Measurements from ENCODE around the gene TEX11.

The TEX11 gene

GRCh38 chrX:70496491-70496890 is 412.0 kb downstream of the TEX11 start:
- no peak for DNase-seq (ENCODE audit: low spot score)

DNA sequence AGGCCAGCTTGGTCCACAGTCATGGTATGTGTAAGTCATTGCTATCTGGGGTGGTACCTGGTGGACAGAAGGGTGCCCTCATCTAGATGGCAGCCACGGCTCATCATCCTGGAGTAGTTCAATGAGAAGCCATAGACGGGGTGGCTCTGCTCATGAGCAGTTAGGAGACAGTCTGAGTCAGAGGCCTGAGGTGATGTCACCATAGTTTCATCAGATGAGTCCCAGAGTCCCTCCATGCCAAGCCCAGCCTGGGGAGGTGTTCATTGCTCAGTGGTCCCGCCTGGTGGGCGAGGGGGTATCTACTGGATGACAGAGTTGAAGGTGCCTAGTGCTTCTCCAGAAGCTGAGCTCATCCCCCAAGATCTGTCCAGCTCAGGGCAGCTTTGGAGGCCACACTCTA is 414.1 kb downstream of the TEX11 start:
- no peak for DNase-seq (ENCODE audit: low spot score)

DNA sequence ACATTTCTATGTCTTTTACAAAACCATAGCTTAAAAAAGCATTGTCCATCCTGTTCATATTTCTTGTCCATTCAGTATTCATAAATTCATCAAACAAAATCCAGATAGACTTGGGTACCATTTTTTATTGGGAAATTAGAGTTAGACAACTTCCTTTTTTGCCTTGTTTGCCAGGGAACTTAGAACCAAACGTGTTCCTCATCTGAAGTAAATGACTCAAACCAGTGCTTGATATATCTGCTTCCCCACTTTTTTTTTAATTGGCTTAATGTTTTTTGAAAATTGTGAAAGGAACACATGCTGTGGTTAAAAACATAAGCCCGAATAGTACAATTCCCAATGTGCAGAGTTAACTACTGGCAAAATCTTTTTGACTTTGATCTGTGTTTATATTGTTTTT is 419.7 kb downstream of the TEX11 start:
- DNase-seq (ENCODE audit: low spot score): no peak

GRCh38 chrX:70485466-70485865 is 423.0 kb downstream of the TEX11 start:
- DNase-seq (ENCODE audit: low spot score): no peak

DNA sequence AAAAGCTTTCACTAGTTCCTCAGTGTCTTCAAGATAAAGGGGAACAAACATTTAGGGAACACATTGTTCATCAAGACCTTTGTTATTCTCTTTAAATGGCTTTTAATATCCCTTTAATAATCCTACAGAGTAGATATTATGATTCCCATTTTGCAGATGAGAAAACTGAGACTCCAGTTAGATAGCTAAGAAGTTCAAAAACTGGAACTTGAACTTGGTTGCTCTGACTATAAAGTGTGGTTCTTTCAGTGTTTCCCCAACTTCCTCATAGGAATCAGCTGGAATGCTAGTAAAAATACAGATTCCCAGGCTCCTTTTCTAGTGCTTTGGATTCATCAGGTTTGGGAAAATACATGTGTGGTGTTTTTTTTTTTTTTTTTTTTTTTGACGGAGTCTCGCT is 426.2 kb downstream of the TEX11 start:
- DNase-seq (ENCODE audit: low spot score): no peak

GRCh38 chrX:70481471-70482270 is 426.8 kb downstream of the TEX11 start:
- DNase-seq (ENCODE audit: low spot score): no peak

GRCh38 chrX:70480660-70481018 is 427.9 kb downstream of the TEX11 start:
- DNase-seq (ENCODE audit: low spot score): no peak

DNA sequence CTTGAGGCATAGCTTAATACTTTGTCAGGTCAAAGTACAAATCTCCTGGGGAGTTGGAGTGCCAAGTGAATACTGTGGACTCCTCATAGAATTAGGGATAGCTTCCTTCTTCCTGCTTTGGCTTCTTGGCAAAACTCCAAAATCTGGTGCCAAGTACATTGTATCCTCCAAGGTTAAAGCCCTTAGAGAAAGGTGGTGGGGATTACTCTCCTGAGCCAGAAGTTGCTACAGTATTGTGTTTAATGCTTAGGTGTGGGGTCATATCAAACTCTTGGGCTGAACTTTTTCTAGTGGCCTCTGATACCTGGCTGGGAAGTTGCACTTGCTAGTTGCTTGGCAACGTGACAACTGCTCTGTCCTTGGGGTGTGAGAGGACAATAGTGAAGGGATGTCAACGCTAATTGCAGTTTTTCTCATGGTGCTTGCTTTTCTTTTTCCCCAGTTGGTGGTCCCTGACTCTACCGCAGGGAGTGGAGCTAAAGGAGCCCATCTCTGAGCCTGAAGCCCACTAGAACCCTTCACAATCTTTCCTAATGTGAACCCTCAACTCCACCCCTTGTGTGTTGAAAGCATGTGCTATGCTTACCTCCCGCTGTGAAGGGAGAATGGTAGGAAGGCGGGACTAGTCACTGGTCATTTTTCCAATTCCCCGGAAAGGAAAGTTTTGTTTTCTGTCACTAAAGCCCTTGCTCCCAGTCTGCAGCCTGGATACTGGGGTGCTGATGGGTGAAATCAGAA is 428.4 kb downstream of the TEX11 start:
- no peak for DNase-seq (ENCODE audit: low spot score)

DNA sequence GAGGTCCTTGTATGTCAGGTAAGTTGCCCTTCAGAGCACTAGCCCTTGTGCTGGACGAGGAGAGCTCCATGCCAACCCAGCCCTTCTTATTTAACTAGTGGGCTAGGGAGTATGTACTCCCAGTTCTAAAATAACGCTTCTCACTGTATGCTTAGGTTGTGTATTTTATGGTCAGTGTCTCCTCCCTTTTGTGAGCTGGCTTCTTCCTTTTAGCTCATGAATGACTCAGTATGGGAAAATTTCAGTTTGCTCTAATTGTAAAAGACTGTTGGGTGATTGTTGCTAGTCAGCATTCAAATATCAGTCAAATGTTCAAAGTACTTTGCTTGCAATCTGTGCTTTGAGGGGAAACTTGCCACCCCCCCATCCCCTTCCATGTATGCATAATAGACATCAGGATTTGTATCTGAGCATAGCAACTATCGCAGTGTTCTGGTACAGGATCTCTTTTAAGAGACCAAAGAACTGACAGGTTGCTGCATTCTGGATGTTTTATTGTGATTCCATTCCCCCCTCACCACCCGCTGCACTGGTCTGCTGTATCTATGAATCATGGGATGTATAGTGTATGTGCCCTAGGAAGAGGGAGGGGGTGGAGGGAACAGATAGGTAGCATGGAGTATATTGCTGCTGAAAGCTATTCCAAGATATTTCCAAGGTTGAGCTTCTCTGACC is 429.1 kb downstream of the TEX11 start:
- DNase-seq (ENCODE audit: low spot score): peak; percentile 52
